GM13976 (cell line): Measurements from ENCODE around the gene SFMBT2.

Experiments used
- DNase-seq: peaks from one replicate; pipeline ENCODE4 v3.0.0; 2012; ENCODE audit warnings: low spot score
- CTCF ChIP-seq: IDR thresholded peaks from 2 replicates; pipeline ENCODE4 v1.5.1; 2012; ENCODE audit warnings: borderline replicate concordance, mild to moderate bottlenecking; ENCODE audit not compliant: insufficient read depth; ENCODE audit errors: extremely low read depth, missing control alignments, control extremely low read depth
- in situ Hi-C: fragments of 300-500 bp; cut with MboI; formaldehyde crosslinking; loops from one replicate; pipeline ENCODE4 v1.12.0; 2022; ENCODE audit warnings: low sequenced_read_pairs, mixed read lengths, inconsistent platforms; ENCODE audit not compliant: unreplicated experiment

Gene SFMBT2

GRCh38 chr10:7206412-7207100 is 204.3 kb downstream of the SFMBT2 start:
- DNase-seq, result no peak

GRCh38 chr10:7205656-7206055 is 205.2 kb downstream of the SFMBT2 start:
- no peak for DNase-seq
- TF ChIP-seq CTCF, result no peak
- in situ Hi-C loops, result no loop called here

More at GRCh38 chr10:7206412-7207100, 204.3 kb downstream of the SFMBT2 start:
- in situ Hi-C loops, result no loop called here
- no peak for TF ChIP-seq CTCF

- TF ChIP-seq CTCF, result no peak
- in situ Hi-C loops, result no loop called here
- no peak for DNase-seq
Observed at GRCh38 chr10:7202793-7203355, 208.0 kb downstream of the SFMBT2 start.

- in situ Hi-C loops, result no loop called here
- TF ChIP-seq CTCF, result no peak
Observed at GRCh38 chr10:7199152-7199760, 211.6 kb downstream of the SFMBT2 start.

GRCh38 chr10:7196284-7196683 is 214.6 kb downstream of the SFMBT2 start:
- no peak for TF ChIP-seq CTCF
- no peak for DNase-seq
- in situ Hi-C loops, result no loop called here

More at GRCh38 chr10:7199152-7199760, 211.6 kb downstream of the SFMBT2 start:
- no peak for DNase-seq

- in situ Hi-C loops, result no loop called here
Observed at GRCh38 chr10:7195118-7195517, 215.7 kb downstream of the SFMBT2 start.

More at GRCh38 chr10:7195118-7195517, 215.7 kb downstream of the SFMBT2 start:
- no peak for TF ChIP-seq CTCF
- DNase-seq, result no peak
